Left lung (tissue), 10 donors: Measurements from ENCODE around the gene SAMD14. TPM values are rescaled to one million over a fixed set of nuclear protein-coding genes. Genes with fewer than 3 reads are reported as not detected.
A peak's percentile ranks its signal among the peaks of the same experiment; 100 is the strongest.

Experiments used
- ATAC-seq: fragments of 200-7000 bp; cut with Tn5 transposase; one replicate; pipeline ENCODE4 v1.9.1; 2020; ENCODE audit warnings: moderate library complexity
- DNase-seq, 4 donors: peaks; one replicate each; pipeline ENCODE4 v3.0.0-alpha.2; 2013 to 2020
- H3K27ac ChIP-seq, 2 donors: fragments of 200-600 bp; sonication (generic) in 1 of 2; one replicate each; pipeline versions ENCODE4 v1.5.0 to v1.8.0; 2020 to 2021
- H3K27me3 ChIP-seq, 2 donors: fragments of 200-600 bp; sonication (generic) in 1 of 2; one replicate each; pipeline versions ENCODE4 v1.5.0 to v1.8.0; 2020 to 2021
- H3K36me3 ChIP-seq, 2 donors: fragments of 200-600 bp; sonication (generic) in 1 of 2; one replicate each; pipeline versions ENCODE4 v1.5.0 to v1.8.0; 2020 to 2021
- H3K4me1 ChIP-seq, 2 donors: fragments of 200-600 bp; one replicate each; pipeline ENCODE4 v1.8.0; 2021
- H3K4me3 ChIP-seq, 2 donors: fragments of 200-600 bp; sonication (generic) in 1 of 2; one replicate each; pipeline versions ENCODE4 v1.5.0 to v1.8.0; 2020 to 2021; ENCODE audit warnings: mild to moderate bottlenecking in 1 of 2
- H3K9me3 ChIP-seq, 2 donors: fragments of 200-600 bp; sonication (generic) in 1 of 2; one replicate each; pipeline versions ENCODE4 v1.5.0 to v1.8.0; 2020 to 2021
- intact Hi-C, 2 donors: fragments of 100-400 bp; cut with DNase I; formaldehyde crosslinking; loops; one replicate each; pipeline versions ENCODE4 v1.11.2 to v1.14.2; 2022
- polyA plus RNA-seq, 6 donors: library from polyadenylated mRNA; unstranded; fragments of 120-200 nt; gene quantifications; one replicate each; pipeline ENCODE4 v1.2.1, GENCODE V29; 2013; ENCODE audit not compliant: insufficient read length in 6 of 6
- total RNA-seq, 2 donors: library from RNA; stranded (reverse); fragmentation: NEBNext Ultra II Directional; extraction: Animal tissue kit (Norgen Biotek cat#: 25700); gene quantifications; one replicate each; pipeline ENCODE4 v1.2.1, GENCODE V29; 2021
- TF ChIP-seq, protein P1 (sequence below), 2 donors: fragments of 200-600 bp; sonication (generic) in 1 of 2; IDR thresholded peaks; one replicate each; pipeline versions ENCODE4 v1.5.0 to v1.8.0; 2021; ENCODE audit warnings: antibody characterized with exemption in 2 of 2
- donor health status: DM: no; HTN: yes; CAD: no.
- donor health status: DM: no; HTN: no; CAD: no.

The SAMD14 gene
- total and polyA plus RNA-seq, 8 donors = 8.4 to 21.6 (median 15.8) TPM

DNA sequence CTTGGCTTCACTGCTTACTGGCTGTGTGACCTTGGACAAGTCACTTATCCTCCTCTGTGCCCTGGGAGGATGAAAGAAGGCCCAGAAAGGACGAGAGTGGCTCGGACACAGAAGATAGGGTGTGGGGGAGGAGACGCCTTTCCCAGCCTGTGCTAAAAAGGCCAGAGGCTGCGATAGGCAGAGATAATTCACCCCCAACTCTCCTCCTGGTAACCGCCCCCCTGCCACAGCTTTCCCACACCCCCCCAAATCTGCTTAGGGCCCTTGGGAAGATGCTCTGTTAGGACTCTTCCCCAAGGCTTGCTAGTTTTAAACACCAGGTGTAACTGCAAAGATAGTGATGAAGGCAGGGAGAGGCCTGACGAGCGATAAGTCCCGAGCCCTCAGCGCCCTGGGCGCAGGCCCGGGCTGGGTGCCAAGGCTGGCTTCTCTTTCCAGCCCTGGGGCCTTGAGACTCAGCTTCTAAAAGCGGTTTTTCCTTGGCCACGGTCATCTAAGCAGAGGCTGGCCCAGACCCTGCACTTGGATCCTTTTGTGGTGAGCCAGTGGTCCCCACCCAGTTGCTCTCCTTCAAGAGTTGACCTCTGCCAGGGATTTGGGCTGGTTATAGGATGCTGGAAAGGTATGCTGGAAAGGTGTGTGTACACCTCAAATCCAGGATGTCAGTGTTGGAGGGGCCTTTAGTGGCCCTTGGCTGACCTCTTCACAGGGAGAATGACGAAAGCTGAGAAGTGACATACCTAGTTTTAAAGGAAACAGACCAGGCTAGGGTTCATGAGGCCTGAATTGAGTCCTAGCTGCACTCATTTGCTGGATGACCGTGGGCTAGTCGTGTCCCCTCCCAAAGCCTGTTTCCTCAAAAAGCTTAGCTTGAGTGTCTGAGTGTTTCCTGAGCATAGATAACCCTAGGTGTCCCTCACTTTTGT is 24.0 kb upstream of the SAMD14 start:
- H3K4me3 ChIP-seq = no peak overlapping the region
- ATAC-seq = no peak
- no peaks in the 10 kb centered on the region for H3K36me3 ChIP-seq
- H3K27ac ChIP-seq = peak overlapping the region; percentile 44 to 89
- no peaks in the 10 kb centered on the region for H3K27me3 ChIP-seq
- DNase-seq = peak in 1 of 4 donors; percentile 77
- TF ChIP-seq, protein P1, sequence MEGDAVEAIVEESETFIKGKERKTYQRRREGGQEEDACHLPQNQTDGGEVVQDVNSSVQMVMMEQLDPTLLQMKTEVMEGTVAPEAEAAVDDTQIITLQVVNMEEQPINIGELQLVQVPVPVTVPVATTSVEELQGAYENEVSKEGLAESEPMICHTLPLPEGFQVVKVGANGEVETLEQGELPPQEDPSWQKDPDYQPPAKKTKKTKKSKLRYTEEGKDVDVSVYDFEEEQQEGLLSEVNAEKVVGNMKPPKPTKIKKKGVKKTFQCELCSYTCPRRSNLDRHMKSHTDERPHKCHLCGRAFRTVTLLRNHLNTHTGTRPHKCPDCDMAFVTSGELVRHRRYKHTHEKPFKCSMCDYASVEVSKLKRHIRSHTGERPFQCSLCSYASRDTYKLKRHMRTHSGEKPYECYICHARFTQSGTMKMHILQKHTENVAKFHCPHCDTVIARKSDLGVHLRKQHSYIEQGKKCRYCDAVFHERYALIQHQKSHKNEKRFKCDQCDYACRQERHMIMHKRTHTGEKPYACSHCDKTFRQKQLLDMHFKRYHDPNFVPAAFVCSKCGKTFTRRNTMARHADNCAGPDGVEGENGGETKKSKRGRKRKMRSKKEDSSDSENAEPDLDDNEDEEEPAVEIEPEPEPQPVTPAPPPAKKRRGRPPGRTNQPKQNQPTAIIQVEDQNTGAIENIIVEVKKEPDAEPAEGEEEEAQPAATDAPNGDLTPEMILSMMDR (IDR thresholded peaks at IDR 0.05) = no peak
- peaks cover 0 to 46% of the 10 kb centered on the region in 2 donors for H3K4me1 ChIP-seq
- H3K9me3 ChIP-seq = no peaks in the 10 kb centered on the region
- intact Hi-C loops = no loop called here

DNA sequence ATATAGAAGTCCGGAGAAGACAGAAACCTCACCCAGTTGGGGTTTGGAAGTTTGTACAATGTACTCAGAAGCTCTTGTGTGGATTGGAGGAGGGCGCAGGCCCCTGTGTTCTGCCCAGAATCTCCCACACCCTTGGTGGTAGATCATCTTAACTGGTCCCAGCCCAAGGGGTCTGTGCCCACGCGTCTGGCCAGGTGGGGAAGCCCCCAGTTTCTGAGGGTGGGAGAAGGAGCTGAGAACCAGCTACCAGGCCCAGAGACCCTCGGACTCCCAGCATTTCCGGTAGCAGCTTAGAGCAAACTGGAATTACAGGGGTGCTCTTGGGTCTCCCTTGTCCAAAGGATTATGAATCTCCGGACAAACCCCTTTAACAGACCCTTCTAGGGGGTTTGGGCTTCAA is 22.8 kb upstream of the SAMD14 start:
- Histone ChIP-seq H3K9me3 (no peaks in the 10 kb centered on the region), H3K4me3 (peak overlapping the region in 1 of 2 donors; percentile 98), H3K27me3 (no peaks in the 10 kb centered on the region), H3K36me3 (no peaks in the 10 kb centered on the region), H3K4me1 (peaks cover 4 to 57% of the 10 kb centered on the region in 2 donors), H3K27ac (peak overlapping the region; percentile 89 to 92)
- intact Hi-C loops = no loop called here
- DNase-seq = peak in 1 of 4 donors; percentile 37
- TF ChIP-seq, protein P1 (IDR thresholded peaks at IDR 0.05) = no peak
- ATAC-seq = no peak

DNA sequence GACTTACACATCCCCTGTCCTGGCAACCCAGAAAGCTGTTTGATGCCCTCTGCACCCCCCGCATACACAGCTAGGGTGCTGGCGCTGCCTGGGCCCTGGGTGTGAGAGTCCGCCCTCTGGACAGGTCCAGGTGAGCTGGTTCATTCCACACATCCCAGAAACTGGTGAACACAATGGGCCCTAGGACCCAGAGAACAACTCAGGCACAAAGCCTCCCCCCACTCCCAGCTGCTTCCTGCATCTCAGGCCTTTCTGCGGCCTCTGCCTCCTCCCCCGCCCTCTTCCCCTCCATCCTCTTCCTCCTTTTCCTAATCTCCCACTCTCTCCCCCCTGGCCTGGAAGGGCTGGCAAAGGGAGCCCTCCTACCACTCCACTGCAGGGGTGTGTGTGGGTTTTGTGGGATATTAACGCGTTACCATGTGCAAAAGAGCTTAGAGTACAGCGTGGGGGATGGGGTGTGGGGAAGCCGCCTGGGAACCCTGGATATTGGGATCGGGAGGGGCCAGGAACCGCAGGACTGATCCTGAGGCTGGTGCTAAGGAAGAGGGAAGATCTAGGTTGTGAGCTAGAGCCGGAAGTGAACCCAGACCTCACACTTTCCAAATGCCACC is 22.1 kb upstream of the SAMD14 start:
- no peaks in the 10 kb centered on the region for H3K36me3 ChIP-seq
- TF ChIP-seq, protein P1 (IDR thresholded peaks at IDR 0.05) = no peak
- peak; percentile 76 for ATAC-seq
- H3K27ac ChIP-seq = peak overlapping the region; percentile 89 to 92
- H3K27me3 ChIP-seq = no peaks in the 10 kb centered on the region
- intact Hi-C loops = no loop called here
- no peaks in the 10 kb centered on the region for H3K9me3 ChIP-seq
- DNase-seq = peak; percentile 88 to 92 (median 90)
- peak overlapping the region; percentile 98 for H3K4me3 ChIP-seq
- H3K4me1 ChIP-seq = peaks cover 11 to 64% of the 10 kb centered on the region in 2 donors

DNA sequence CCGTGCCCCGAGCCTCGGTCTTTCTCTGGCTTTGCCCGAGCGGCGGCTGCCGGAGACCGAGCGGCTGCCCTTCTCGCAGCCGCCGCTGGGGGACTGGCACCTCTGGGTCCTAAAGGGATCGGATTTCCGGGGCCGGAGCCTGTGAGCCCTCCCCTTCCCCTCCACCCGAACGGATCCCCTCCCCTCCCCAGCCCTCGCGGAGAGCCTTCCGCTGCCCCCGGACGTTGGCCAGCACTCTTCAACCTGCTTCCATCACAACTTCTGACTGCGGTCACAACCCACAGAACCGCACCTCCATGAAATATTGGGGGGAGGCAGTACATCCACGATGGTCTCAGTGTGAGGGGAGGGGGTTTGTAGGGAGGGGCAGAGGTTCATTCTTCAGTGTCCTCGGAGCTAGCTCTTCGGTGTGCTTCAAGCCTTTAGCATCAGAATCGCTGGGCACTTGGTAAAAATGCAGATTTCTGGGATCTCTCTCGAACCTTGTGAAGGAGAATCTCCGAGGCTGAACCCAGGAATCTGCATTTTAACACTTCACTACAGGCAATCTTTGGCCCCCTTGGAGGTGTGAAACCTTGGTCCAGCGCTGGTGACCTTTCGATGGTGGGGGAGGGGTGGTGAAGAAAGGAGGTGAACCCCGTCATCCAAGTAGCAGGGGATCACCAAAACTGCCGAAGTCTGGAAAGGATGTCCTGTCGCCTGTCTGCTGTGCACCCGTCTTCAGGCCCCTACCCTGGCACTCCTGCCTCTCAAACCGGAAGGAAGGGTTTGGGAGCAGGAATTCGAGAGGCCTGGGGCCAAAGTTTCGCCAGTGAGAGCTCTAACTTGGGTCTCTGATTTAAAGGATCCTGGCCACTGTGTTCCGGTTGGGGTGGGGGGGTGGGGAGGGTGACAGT is 21.3 kb upstream of the SAMD14 start:
- Histone ChIP-seq H3K4me1 (peaks cover 18 to 72% of the 10 kb centered on the region in 2 donors), H3K9me3 (no peaks in the 10 kb centered on the region), H3K4me3 (peak overlapping the region; percentile 98), H3K27ac (peak overlapping the region; percentile 89 to 92), H3K27me3 (no peaks in the 10 kb centered on the region), H3K36me3 (no peaks in the 10 kb centered on the region)
- TF ChIP-seq, protein P1 (IDR thresholded peaks at IDR 0.05) = peak; percentile 45 to 87
- intact Hi-C loops = no loop called here
- ATAC-seq (peak; percentile 81), DNase-seq (peak; percentile 87 to 98 (median 94))
